HG02588 (cell line): ENCODE results near the gene PRRT2.

Experiments
- ATAC-seq: cut with Tn5 transposase; IDR thresholded peaks from one replicate; pipeline ENCODE4 v1.9.1; 2021; ENCODE audit warnings: mild to moderate bottlenecking, moderate library complexity; ENCODE audit not compliant: unreplicated experiment

Gene PRRT2

DNA sequence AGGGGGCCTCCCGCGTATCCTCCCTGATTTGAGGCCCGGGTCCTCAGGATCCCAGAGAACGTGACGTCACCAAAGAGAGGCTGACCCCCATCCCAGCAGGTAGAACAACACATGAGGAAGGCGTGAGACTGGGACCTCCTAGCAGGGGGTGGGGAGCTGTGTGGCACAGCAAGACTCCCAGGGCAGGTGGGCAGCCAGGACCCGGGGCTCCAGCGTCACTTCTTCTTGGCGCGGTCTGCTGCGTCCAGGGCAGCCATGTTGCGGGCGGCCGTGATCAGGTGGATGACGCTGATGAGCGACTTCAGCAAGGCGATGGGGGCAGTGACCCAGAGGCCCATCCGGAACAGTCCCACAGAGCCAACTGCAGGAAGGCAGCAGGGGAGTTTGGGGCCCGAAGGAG lies 47.0 kb downstream of the PRRT2 start:
- ATAC-seq: no peak

DNA sequence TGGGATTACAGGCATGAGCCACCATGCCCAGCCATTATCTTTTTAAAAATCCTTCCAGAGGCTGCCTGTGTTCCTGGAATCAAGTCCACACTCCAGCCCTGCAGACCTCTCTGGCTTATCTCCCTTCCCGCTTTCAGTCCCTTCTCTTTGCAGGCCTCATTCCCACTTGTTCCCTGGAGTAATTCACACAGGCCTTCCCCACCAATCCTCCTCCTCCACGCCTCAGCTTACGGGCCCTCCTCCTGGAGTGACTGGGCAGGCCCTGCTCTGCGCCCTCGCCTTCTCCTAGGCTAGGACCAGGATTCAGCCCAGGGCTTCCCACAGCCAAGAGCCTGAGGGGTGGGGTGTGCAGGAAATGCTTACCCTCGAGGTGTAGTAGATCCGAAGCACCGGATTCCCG lies 48.2 kb downstream of the PRRT2 start:
- ATAC-seq: no peak

DNA sequence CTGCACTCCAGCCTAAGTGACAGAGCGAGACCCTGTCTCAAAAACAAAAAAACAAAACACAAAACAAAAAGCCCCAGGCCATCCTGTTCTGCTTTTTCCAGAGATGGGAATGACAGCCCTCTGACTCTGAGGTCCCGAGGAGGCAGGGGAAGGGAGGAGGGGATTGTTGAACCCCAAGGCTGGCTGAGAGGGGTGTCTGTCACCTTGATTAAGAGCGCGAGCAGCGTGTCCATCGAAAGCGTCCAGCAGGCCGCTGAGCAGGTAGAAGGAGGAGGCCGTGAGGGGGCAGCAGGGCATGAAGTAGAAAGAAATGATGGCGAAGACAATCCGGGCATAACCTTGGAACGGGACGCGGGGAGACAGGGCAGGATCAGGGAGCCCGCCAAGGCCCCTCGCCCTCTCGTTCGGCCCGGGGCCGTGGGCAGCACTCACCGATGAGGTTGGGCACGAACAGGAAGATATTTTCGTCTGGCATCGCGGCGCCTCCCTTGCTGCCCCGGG lies 50.4 kb downstream of the PRRT2 start:
- ATAC-seq: no peak

DNA sequence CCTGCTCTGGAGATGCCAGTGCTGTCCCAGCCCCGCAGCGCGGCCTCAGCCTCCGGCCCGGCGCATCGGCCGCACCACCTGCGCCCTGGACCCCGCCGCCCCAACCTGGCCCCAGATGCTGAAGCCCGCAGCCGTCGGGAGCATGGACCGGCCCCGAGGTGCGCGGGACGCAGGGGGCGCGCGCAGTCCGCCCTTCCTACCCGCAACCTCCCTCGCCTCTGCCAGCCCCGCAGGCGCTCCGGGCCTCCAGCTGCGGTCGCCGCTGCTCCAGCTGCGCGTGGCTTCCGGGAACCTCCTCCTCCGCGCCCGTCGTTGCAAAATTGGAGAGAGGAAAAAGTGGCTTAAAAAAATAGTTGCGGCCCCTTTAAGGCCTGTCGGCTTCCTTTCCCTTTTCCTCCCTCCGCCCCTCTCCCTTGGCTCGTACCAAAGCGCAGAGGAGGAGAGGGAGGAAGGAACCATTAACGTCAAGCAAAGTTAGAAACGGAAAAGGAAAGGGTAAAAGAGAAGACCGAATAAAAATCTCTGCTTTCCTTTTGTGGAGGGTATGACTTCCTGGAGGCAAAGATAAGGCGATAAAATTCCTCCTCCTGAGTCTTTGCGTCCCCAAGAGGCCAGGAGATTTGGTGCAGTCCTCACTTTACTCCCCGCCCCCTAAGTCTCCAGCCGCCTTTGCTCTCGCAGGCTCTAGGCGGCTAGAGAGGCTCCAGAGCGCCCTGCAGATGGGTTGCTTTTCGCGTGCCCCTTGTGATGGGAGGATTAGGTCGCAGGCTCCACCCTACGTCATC lies 51.1 kb downstream of the PRRT2 start, which contains the start of gene CDIPT:
Gene CDIPT, minus strand, starts transcription at position 343 of the 785 bp plus-strand sequence. CDS start 369 bp downstream, outside the sequence.
- peak; percentile 92 for ATAC-seq

DNA sequence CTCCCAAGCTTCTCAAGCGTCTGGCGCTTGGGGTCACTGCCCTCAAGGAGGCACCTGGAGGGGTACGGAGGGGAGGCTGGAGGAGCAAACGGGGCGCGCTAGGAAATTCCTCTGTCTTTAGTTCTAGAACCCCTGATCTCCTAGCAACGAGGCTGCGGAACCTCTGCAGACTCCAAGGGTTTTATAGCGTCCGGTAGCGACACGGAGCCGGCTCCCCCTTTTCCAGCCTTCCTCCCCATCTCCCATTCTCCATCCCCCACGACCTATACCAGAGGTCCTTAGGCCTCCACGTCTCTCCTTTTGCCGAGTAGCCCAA lies 51.6 kb downstream of the PRRT2 start:
- no peak for ATAC-seq

DNA sequence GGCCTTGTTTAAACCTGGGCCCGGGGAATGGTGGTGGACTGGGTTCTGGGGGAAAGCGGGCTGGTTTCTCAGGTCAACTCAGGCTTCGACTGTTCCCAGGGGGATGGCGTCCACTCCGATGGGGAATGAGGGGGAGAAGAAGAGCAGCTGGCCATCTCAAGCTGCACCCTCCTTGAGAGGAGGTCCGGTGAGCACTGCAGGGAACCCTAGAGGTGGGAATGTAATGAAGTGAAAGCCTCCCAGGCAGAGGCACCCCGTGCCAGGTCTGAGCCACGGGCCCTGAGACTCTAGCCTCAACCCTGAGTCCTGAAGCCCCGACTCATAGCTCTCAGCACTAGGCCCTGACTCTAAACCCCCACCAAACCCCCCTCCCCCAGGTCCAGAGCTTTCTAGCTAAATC lies 52.2 kb downstream of the PRRT2 start:
- no peak for ATAC-seq
